ENCODE measurements around the gene FGD5. TPM values are rescaled to one million over a fixed set of nuclear protein-coding genes. Genes with fewer than 3 reads are reported as not detected.

Gene FGD5
- total and polyA plus RNA-seq, 9 of the 15 experiments (the other 6 are each of a cell fraction or from before 2014, with no cell fraction given) = 0.18 TPM; not detected in 8

DNA sequence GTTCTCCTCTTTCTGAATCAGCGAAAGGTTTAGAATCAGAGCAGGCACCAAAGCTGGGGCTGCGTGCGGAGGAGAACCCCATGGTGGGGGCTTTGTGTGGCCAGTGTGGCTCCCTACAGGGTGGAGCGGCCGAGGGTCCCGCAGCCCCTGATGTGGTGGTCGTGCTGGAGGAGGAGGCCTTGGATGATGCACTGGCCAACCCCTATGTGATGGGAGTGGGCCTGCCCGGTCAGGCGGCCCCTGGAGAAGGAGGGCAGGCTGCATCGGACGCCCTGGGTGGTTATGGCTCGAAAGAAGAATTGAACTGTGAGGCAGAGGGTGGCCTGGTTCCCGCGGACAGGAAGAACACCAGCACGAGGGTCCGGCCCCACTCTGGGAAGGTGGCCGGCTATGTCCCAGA lies 1.4 kb downstream of the FGD5 start:
- Histone ChIP-seq H3K9ac (ENCODE audit: insufficient read depth in 1 of 2, low read depth in 2 of 2, low read length in 2 of 2) (no peak overlapping the region), H4K20me1 (replicated peaks; ENCODE audit: control insufficient read depth, insufficient read depth, low read length) (peaks cover 21% of the 10 kb centered on the region), H3K27ac (ENCODE audit: extremely low read depth, low read depth, low read length) (no peak overlapping the region), H2AFZ (ENCODE audit: low read depth, low read length) (no peak overlapping the region), H3K4me2 (ENCODE audit: insufficient read depth, low read length) (no peak overlapping the region), H3K27me3 (ENCODE audit: control insufficient read depth in 2 of 2, insufficient read depth in 2 of 2, low read length in 2 of 2) (peaks cover 80 to 81% of the 10 kb centered on the region in 2 experiments), H3K36me3 (ENCODE audit: control insufficient read depth, insufficient read depth, low read length) (no peaks in the 10 kb centered on the region), H3K4me3 (no peak overlapping the region), H3K79me2 (ENCODE audit: control insufficient read depth, insufficient read depth, low read length) (no peaks in the 10 kb centered on the region), H3K9me3 (replicated peaks; ENCODE audit: control insufficient read depth, insufficient read depth, low read depth, low read length) (no peaks in the 10 kb centered on the region), H3K4me1 (replicated peaks in 1 of 2; ENCODE audit: control insufficient read depth in 2 of 2, insufficient read depth in 2 of 2, low read length in 2 of 2) (peaks cover 0 to 4% of the 10 kb centered on the region in 2 experiments; a peak in 1 of 5 replicates), H3K9me1 (ENCODE audit: control insufficient read depth, insufficient read depth, low read length) (no peaks in the 10 kb centered on the region)
- ATAC-seq (no peak; the same call in 2 of the 3 replicates), FAIRE-seq (no peak), DNase-seq (ENCODE audit: extremely low read depth in 1 of 4, low spot score in 3 of 4) (no peak)
- WGBS (ENCODE audit: insufficient coverage, low coverage, missing lambda C conversion rate) = 3% methylated on average over 17 of the region's 17 CpGs
- in situ Hi-C loops (cut with MboI) (no loop called here), intact Hi-C loops (cut with micrococcal nuclease) (no loop called here)
- TF ChIP-seq NFATC3 (IDR thresholded peaks at IDR 0.05) (no peak), ZMIZ1 (IDR thresholded peaks at IDR 0.05; ENCODE audit: low read depth in 2 of 2, low read length in 2 of 2) (no peak), SMAD1 (IDR thresholded peaks at IDR 0.05; ENCODE audit: low read depth, low read length, partially characterized antibody) (no peak), EZH2 (IDR thresholded peaks at IDR 0.05; ENCODE audit: borderline replicate concordance, low read depth, low read length) (no peak), MCM3 (IDR thresholded peaks at IDR 0.05) (no peak), SNAPC5 (CRISPR knock-in tag; IDR thresholded peaks at IDR 0.05) (no peak), ZNF589 (CRISPR knock-in tag; IDR thresholded peaks at IDR 0.05; ENCODE audit: low read depth) (no peak), DACH1 (IDR thresholded peaks at IDR 0.05; ENCODE audit: partially characterized antibody) (no peak), CC2D1A (IDR thresholded peaks at IDR 0.05) (no peak), MYNN (IDR thresholded peaks at IDR 0.05) (no peak), MYNN (CRISPR knock-in tag; IDR thresholded peaks at IDR 0.05) (no peak), ZNF445 (CRISPR knock-in tag; IDR thresholded peaks at IDR 0.05; ENCODE audit: low read depth) (no peak), MAFK (IDR thresholded peaks at IDR 0.05; ENCODE audit: low read length) (no peak), TARDBP (IDR thresholded peaks at IDR 0.05) (no peak), CSDE1 (IDR thresholded peaks at IDR 0.05) (no peak), L3MBTL2 (IDR thresholded peaks at IDR 0.05) (no peak), POLR2G (IDR thresholded peaks at IDR 0.05; ENCODE audit: low read depth, low read length) (no peak)
- ChIA-PET CTCF (ENCODE audit: low intra/inter-chr PET ratio) (no interaction called here), POLR2A (interaction anchor here (1.8 kb wide), 1 partner anchor 11 kb away, joined by 8 read pairs; no protein-coding TSS in a partner anchor)
- BruUV-seq (replicated peaks) = no TSS peak

Data from K562 (cell line).